Parathyroid adenoma (tissue), 2 donors: ENCODE data around the gene GNG10.
A peak's percentile ranks its signal among the peaks of the same experiment; 100 is the strongest.

Experiments used
- H2AFZ ChIP-seq: fragments of 300-600 bp; sonication (generic); one replicate; pipeline ENCODE4 v1.7.0; 2017; ENCODE audit warnings: antibody characterized with exemption, mild to moderate bottlenecking
- H3K27ac ChIP-seq: fragments of 300-600 bp; sonication (generic); one replicate; pipeline ENCODE4 v1.7.0; 2017
- H3K27me3 ChIP-seq: fragments of 300-600 bp; sonication (generic); one replicate; pipeline ENCODE4 v1.7.0; 2017; ENCODE audit warnings: low read length; ENCODE audit not compliant: control insufficient read depth, insufficient read depth
- H3K36me3 ChIP-seq: fragments of 300-600 bp; sonication (generic); one replicate; pipeline ENCODE4 v1.7.0; 2017; ENCODE audit warnings: low read length; ENCODE audit not compliant: control insufficient read depth, insufficient read depth
- H3K4me1 ChIP-seq: fragments of 300-600 bp; sonication (generic); one replicate; pipeline ENCODE4 v1.7.0; 2017; ENCODE audit warnings: control low read depth
- H3K4me2 ChIP-seq: fragments of 300-600 bp; sonication (generic); one replicate; pipeline ENCODE4 v1.7.0; 2017; ENCODE audit warnings: low read length
- H3K4me3 ChIP-seq: fragments of 300-600 bp; sonication (generic); one replicate; pipeline ENCODE4 v1.7.0; 2017; ENCODE audit warnings: low read depth, low read length
- H3K79me2 ChIP-seq: fragments of 300-600 bp; sonication (generic); one replicate; pipeline ENCODE4 v1.7.0; 2017; ENCODE audit warnings: control low read depth
- H3K9ac ChIP-seq: fragments of 300-600 bp; sonication (generic); one replicate; pipeline ENCODE4 v1.7.0; 2017; ENCODE audit warnings: mild to moderate bottlenecking
- H3K9me3 ChIP-seq: fragments of 300-600 bp; sonication (generic); one replicate; pipeline ENCODE4 v1.7.0; 2017; ENCODE audit warnings: low read length; ENCODE audit not compliant: control insufficient read depth
- TF ChIP-seq, protein P1 (sequence below): fragments of 300-600 bp; sonication (generic); IDR thresholded peaks from one replicate; pipeline ENCODE4 v1.7.0; 2017; ENCODE audit warnings: antibody characterized with exemption, mild to moderate bottlenecking
- donor health status: primary hyperparathyroidism.

Gene GNG10

DNA sequence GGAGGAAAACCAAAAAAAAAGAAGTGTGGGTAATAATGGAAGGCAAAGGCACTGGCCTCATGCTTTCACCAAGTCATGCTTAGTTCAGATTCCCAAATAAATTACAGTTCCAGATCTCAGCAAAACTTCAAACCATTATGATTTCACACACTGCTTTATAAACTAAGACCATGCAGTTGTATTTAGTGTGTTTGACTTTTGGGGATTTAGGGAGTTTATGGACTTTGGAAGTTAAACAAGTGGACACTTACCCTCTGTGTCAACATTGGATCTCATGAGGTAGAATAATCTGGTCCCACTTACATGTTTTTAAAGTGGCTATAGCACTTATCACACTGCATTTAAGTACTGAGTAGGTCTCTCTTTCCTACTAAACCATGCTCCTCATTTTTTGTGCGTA lies 26.5 kb upstream of the GNG10 start:
- TF ChIP-seq, protein P1, sequence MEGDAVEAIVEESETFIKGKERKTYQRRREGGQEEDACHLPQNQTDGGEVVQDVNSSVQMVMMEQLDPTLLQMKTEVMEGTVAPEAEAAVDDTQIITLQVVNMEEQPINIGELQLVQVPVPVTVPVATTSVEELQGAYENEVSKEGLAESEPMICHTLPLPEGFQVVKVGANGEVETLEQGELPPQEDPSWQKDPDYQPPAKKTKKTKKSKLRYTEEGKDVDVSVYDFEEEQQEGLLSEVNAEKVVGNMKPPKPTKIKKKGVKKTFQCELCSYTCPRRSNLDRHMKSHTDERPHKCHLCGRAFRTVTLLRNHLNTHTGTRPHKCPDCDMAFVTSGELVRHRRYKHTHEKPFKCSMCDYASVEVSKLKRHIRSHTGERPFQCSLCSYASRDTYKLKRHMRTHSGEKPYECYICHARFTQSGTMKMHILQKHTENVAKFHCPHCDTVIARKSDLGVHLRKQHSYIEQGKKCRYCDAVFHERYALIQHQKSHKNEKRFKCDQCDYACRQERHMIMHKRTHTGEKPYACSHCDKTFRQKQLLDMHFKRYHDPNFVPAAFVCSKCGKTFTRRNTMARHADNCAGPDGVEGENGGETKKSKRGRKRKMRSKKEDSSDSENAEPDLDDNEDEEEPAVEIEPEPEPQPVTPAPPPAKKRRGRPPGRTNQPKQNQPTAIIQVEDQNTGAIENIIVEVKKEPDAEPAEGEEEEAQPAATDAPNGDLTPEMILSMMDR: no peak
- Histone ChIP-seq H3K4me2 (no peak overlapping the region), H3K4me3 (no peak overlapping the region), H3K4me1 (peaks cover 10% of the 10 kb centered on the region), H3K9ac (no peak overlapping the region), H3K27me3 (no peaks in the 10 kb centered on the region), H3K27ac (no peak overlapping the region), H3K36me3 (no peaks in the 10 kb centered on the region), H2AFZ (no peak overlapping the region), H3K9me3 (no peaks in the 10 kb centered on the region), H3K79me2 (peaks cover 4% of the 10 kb centered on the region)

DNA sequence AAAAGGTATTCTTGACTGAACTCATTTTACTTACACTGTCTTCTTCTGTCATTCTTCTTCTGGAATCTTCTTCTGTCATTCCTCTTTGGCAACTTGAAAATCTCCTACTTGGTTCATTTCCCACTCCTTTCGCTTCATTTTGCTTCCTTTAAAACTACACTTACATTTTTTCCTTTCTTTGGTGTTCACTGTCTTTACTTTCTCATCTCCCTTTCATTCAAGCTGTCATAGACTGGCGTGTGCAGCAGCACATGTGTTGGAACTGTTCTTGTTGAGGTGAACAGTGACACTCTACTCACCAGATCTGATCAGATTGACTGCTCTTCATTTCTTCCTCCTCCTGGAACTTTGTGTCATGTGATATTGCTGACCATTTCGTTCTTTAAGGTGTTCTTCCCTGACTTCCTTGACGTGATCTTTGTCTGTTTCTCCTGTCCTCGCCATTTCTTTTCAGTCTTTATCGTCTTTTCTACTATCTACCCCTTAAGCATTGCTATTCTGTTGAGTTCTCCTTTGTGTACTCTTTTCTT lies 23.9 kb upstream of the GNG10 start:
- TF ChIP-seq, protein P1: no peak
- no peaks in the 10 kb centered on the region for H3K27me3 ChIP-seq
- H2AFZ ChIP-seq: no peak overlapping the region
- no peaks in the 10 kb centered on the region for H3K9me3 ChIP-seq
- peaks cover 10% of the 10 kb centered on the region for H3K4me1 ChIP-seq
- no peak overlapping the region for H3K9ac ChIP-seq
- H3K4me3 ChIP-seq: no peak overlapping the region
- no peaks in the 10 kb centered on the region for H3K79me2 ChIP-seq
- H3K27ac ChIP-seq: peak overlapping the region; percentile 47
- no peak overlapping the region for H3K4me2 ChIP-seq
- H3K36me3 ChIP-seq: no peaks in the 10 kb centered on the region

DNA sequence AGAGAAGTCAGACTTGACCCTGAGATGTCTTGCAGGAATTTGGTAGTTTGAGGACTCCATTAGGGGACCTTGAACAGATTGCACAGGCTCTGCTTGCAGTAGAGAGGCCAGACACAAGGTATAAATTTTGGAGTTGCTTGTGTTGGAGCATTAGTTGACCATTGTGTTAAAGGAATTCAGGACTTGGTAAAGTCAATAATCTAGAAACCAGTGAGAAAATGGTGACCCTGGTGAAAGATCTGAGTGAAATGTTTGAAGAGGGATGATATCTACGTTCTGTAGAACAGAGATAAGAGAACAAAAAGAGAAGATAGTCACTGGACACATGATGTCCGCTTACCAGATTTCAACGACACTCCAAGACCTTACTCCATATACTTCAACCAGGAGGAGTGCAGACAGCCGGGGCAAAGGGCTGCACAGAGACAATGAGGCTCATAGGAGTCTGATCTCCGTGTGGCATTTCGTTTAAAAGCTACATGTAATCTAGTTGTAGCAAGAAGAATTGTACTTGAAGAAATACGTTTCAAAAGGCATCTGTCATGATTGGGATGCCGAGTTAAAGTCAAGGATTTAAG lies 17.1 kb upstream of the GNG10 start:
- Histone ChIP-seq H3K9ac (no peak overlapping the region), H3K36me3 (no peaks in the 10 kb centered on the region), H3K79me2 (no peaks in the 10 kb centered on the region), H3K27me3 (no peaks in the 10 kb centered on the region), H3K27ac (no peak overlapping the region), H2AFZ (no peak overlapping the region), H3K4me2 (no peak overlapping the region), H3K9me3 (no peaks in the 10 kb centered on the region), H3K4me3 (no peak overlapping the region), H3K4me1 (no peaks in the 10 kb centered on the region)
- TF ChIP-seq, protein P1: no peak

DNA sequence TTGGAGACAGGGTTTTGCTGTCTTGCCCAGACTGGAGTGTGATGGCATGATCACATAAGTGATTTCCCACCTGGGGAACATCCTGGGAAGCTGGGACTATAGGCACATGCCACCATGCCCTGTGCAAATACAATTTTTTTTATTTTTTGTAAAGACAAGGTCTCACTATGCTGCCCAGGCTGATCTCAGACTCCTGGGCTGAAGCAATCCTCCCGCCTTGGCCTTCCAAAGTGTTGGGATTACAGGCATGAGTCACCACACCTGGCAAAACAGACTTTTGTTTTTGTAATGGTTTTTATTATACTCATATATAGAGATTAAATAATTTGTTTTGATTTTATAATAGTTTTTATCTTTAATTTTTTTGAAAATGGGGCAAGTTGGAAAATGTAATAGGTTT lies 15.6 kb upstream of the GNG10 start:
- no peaks in the 10 kb centered on the region for H3K4me1 ChIP-seq
- no peak overlapping the region for H3K4me2 ChIP-seq
- no peaks in the 10 kb centered on the region for H3K79me2 ChIP-seq
- no peaks in the 10 kb centered on the region for H3K36me3 ChIP-seq
- H2AFZ ChIP-seq: no peak overlapping the region
- TF ChIP-seq, protein P1: no peak
- no peaks in the 10 kb centered on the region for H3K9me3 ChIP-seq
- no peak overlapping the region for H3K4me3 ChIP-seq
- no peak overlapping the region for H3K9ac ChIP-seq
- H3K27ac ChIP-seq: no peak overlapping the region
- H3K27me3 ChIP-seq: no peaks in the 10 kb centered on the region

DNA sequence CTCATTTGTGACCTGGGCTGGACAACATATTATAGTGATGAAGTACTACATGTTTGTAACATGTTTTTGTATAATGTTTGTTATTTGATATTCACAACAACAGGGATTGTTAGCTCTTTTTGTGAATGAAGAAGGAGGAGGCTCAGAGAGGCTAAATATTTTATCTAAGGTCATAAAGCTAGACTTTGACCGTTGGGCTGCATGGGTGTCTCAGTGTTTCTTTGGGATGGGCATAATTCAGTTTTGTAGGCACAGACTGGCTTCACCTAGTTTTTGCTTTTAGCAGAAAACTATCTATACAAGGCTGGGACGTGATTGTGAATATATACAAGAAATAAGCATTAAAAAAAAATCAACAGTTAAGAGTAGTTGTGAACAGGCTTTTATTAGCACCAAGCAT lies 15.0 kb upstream of the GNG10 start:
- no peaks in the 10 kb centered on the region for H3K27me3 ChIP-seq
- no peaks in the 10 kb centered on the region for H3K9me3 ChIP-seq
- no peak overlapping the region for H2AFZ ChIP-seq
- no peak overlapping the region for H3K27ac ChIP-seq
- H3K36me3 ChIP-seq: no peaks in the 10 kb centered on the region
- no peak overlapping the region for H3K9ac ChIP-seq
- H3K4me2 ChIP-seq: no peak overlapping the region
- no peaks in the 10 kb centered on the region for H3K79me2 ChIP-seq
- H3K4me1 ChIP-seq: no peaks in the 10 kb centered on the region
- TF ChIP-seq, protein P1: no peak
- no peak overlapping the region for H3K4me3 ChIP-seq
